NCI-H524 (cell line): ENCODE data around the gene WDR5B.

Experiments used
- DNase-seq, 2 experiments: peaks; one replicate each; lab custom pipeline; 2025; lab: John Stamatoyannopoulos, UW

Gene WDR5B

GRCh38 chr3:122409446-122409845, 6.4 kb downstream of the WDR5B start:
- DNase-seq = no peak

DNA sequence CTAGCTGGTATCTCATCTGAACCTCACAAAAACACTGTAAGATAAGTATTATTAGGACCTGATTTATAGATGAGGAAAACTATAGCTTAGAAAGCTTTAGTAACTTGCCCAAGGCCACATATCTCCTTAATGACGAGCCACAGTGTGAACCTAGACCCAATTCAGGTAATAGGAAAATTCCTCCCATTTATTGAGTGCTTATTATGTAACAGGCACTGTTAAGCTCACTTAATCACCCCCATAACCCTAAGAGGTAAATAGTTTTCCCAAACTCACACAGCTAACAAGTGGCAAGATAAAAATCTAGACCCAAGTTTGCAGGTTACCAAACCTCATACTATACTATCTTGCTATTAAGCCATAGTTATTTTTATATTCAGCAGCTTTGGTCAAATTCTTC, 7.9 kb downstream of the WDR5B start:
- DNase-seq = no peak

DNA sequence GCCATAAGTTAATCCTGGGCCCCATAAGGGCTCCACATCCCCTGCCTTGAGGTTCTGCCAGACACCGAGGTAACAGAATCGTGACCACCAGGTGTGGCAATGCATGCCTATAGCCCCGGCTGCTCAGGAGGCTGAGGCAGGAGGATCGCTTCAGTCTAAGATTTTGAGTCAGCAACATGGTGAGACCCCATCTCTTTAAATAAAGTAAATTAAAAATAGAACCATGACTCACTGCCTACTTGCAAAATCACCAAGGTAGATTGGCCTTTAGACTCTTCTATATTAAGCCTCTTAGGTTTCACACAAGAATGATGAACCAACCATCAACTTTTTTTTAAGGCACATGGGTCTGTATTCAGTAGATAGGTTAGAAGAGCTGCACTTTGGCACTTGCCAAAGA, 9.7 kb downstream of the WDR5B start:
- DNase-seq = no peak

DNA sequence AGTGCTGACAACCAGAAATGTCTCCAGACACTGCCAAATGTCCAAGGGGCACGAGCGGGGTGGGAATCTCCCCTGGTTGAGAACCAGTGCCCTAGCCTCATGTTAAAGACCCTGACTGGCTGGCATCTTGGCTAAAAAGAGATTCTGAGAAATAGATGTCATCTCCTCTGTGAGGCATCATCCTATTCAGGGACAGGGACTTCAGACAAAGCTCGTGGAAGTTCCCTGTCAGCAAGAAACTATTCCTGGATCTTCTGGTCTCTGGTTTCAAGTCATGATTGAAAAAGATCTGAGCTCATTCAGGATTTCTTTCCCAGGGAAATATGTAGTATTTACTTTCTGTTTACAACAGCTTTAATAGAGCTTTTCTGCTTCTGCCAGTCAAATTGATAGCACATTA, 10.8 kb downstream of the WDR5B start:
- DNase-seq = no peak

- DNase-seq = no peak
Measured at GRCh38 chr3:122403489-122403888, 12.4 kb downstream of the WDR5B start.

GRCh38 chr3:122398920-122399319, 16.9 kb downstream of the WDR5B start:
- DNase-seq = no peak

- no peak for DNase-seq
Measured at GRCh38 chr3:122397201-122397600, 18.7 kb downstream of the WDR5B start.

- DNase-seq = no peak
Measured at GRCh38 chr3:122396511-122396910, 19.4 kb downstream of the WDR5B start.

GRCh38 chr3:122395582-122395981, 20.3 kb downstream of the WDR5B start:
- DNase-seq = no peak

DNA sequence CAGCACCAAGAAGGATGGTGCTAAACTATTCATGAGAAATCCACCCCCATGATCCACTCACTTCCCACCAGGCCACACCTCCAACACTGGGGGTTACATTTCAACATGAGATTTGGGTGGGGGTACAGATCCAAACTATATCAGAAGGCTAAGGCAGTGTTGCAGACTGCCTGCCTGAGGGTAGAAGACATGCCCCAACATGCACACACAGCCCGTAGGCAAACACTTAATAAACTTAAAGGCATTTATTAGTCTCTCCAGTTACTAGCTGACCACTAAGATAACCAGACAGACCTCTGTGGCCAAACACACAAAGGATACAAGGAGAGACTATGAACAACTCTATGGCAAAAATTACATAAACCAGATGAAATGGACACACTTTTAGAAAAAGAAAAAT, 21.7 kb downstream of the WDR5B start:
- DNase-seq = no peak

GRCh38 chr3:122392868-122393844, 22.7 kb downstream of the WDR5B start:
- DNase-seq = peak; percentile 38 to 55

- no peak for DNase-seq
Measured at GRCh38 chr3:122391681-122392446, 24.0 kb downstream of the WDR5B start.

DNA sequence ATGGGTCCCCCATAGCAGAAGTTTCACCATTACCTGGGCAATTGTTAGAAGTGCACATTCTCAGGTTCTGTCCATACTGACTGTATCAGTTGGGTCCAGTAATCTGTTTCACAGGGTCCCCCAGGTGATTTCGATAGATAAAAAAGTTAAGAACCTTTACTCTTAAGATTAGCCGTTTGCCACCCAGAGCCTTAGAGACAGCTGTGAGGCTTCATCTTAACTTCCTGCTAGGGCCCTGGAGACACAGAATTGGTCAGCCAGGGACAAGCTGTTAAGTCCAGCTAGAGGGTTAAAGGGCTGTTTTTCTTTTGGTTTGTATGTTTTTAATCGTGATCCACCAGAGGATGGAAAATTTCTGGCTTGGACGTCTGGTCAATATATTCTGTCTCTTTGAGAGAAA, 25.2 kb downstream of the WDR5B start:
- no peak for DNase-seq

- DNase-seq = no peak
Measured at GRCh38 chr3:122389892-122390291, 26.0 kb downstream of the WDR5B start.

DNA sequence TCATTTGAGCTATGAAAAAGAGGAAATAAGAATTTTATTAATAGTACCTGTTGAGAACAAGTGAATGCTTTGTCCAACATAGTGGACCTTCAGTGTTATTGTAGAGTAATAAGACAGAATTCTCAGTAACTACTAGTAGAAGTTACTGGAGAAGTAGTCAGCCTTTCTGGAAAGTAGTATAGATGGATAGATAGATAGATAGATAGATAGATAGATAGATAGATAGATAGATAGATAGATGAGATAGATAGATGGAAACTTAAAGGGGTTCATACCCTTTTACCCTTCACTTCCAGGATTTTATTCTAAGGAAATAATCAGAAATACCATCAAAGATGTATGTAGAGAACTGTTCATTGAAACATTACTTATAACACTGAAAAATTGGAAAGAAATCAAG, 26.7 kb downstream of the WDR5B start:
- no peak for DNase-seq

DNA sequence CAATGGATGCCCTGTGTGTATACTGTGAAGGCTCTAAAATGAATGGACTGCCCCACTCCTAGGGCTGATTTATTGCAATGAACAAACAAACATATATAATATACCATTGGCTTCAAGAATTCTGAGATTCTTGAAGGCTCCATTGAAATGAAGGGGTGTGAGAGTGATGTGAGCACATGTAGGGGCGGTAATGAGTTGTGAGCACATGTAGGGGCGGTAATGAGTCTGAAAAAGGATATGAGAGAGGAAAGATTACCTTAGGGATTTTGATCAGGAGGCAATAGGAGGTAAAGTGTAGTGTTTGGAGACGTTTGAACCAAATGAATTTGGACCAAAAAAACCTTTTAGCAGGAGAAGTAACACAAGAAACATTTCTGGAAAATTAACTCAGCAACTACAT, 28.2 kb downstream of the WDR5B start:
- no peak for DNase-seq

DNA sequence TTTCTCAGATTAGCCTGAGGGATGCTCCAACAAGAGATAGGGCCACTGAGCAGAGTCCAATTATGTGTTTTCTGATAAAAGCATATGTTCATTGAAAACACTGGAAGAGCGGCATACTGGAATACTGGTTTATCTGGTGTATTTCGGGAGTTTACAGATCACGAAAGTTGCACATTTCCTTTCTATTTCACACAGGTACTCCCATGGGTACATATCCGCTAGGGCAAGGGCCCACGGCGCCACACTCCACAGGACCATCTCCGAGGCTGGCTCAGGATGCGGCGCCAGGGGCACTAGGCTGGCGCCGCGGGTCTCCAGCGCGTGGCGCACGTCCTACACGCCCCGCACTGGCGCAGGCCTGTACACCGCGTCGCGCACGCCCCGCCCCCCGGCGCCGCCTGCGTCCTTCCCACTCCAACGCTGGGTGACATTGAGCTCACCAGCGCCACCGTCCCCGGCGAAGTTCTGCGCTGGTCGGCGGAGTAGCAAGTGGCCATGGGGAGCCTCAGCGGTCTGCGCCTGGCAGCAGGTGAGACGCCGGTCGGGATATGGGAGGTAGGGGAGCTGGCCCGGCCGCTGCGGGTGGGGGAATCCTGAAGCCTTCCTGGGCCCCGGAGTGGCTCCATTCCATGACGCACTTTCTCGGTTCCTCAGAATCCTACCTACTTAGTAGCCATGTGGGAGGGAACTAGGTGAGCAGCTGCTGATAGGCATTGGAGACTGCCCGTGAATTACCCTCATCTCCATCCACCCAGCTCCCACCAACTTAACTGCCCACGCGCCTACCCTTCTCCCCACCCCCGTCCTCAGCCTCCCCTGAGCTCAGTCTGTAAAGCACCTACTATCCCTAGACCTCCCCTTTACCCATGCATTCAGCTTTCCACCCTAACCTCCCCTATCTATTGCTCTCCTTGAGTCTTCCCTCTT, 31.8 kb downstream of the WDR5B start, which contains the start of gene FAM162A:
Gene FAM162A, plus strand, starts transcription at position 412 of the 927 bp plus-strand sequence. Its CDS starts 84 bp downstream, at position 496.
- DNase-seq = peak; percentile 92 to 98

DNA sequence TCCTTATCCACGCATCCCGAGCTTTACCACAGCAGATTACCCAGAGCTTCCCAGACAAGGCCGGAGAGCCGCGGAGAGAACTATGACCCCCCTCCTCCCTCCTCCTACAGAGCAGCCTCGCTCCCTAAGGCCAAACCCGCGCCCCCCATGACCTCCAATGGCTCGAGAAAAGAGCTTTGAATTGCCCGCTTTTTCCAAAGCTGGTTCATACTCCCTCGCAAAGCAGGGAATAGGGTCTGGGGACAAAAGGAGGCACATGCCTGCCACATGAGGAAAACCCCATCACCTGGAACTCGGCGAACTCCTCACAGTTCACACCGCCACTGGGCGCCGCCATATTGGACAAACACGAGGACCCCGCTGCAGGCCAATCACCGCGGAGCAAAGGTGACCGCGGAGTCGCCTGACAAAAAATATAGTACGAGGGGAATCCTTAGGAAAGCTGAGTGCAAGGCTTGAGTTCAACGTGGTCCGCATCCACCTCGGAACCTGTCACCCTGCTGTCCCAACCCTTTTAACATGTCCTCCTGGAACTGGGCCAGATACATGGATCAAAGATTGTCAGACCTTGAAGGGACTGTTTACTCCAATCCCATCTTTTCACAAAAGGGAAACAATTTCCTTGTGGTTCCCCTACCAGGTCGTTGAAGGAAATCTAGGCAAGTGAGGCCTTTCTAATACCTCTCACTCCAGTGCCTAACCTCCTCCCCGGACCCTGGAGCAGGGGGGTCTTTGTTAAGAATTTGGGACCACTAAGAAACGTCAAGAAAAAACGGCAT, 32.8 kb downstream of the WDR5B start, which contains the start of gene MIX23:
Gene MIX23, minus strand, starts transcription at position 344 of the 779 bp plus-strand sequence. Its CDS starts 7 bp downstream, at position 337.
- peak; percentile 95 to 97 for DNase-seq

DNA sequence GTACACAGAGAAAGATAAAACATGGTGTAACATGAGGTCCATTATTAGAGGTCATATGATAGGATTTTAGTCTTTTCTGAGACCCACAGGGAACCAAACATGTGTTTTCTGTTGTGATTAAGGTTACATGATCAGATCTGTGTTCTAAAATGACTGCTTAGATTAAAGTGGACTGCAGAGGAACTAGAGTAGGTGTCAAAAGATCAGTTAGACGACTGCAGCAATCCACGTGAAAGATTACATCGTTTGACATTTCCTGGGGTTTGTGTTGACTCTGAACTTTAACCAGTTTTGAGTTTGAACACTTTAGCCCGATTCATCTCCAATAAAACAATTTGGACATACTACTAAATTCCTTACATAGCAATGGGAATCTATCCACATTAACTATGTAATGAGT, 37.9 kb downstream of the WDR5B start:
- no peak for DNase-seq

DNA sequence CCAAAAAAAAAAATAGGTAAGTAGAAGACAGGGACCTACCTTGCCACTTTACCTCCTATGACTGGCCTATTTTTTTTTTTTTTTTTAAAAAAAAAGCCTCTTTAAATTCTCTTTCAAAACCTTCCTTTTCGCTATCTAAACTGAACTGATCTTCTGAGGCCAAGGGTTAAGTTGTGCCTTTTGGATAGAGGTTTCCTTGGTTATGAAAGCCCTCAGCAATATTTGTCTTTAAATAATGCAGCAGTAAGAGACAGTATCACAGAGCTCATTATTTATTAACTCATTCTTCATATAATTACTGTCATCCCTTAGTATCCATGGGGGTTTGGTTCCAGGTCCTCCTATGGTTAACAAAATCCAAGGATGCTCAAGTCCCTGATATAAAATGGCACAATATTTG, 41.8 kb downstream of the WDR5B start:
- DNase-seq = no peak

- no peak for DNase-seq
Measured at GRCh38 chr3:122366379-122366749, 49.5 kb downstream of the WDR5B start.
